RWPE2 (cell line): ENCODE results near the gene IL16.

Source experiments
- ATAC-seq: fragments of 200-7000 bp; cut with Tn5 transposase; 3 replicates; pipeline ENCODE4 v1.9.1; 2021; ENCODE audit warnings: low read depth
- DNase-seq: peaks from one replicate; pipeline ENCODE4 v3.0.0-alpha.2; 2020; ENCODE audit warnings: low spot score
- H3K27ac ChIP-seq: fragments of 450-650 bp; 2 replicates; pipeline ENCODE4 v1.5.1; 2017; ENCODE audit warnings: mild to moderate bottlenecking; ENCODE audit not compliant: poor library complexity, severe bottlenecking
- H3K27me3 ChIP-seq: fragments of 250-450 bp; sonication (Bioruptor Pico); 2 replicates; pipeline ENCODE4 v1.5.1; 2021; ENCODE audit warnings: mild to moderate bottlenecking, moderate library complexity; ENCODE audit not compliant: insufficient read depth, poor library complexity, severe bottlenecking
- H3K36me3 ChIP-seq: fragments of 250-450 bp; sonication (Bioruptor Pico); 2 replicates; pipeline ENCODE4 v1.5.1; 2020; ENCODE audit warnings: low read depth, mild to moderate bottlenecking, moderate library complexity
- H3K4me1 ChIP-seq: fragments of 250-450 bp; sonication (Bioruptor Pico); 2 replicates; pipeline ENCODE4 v1.5.1; 2021; ENCODE audit warnings: mild to moderate bottlenecking, moderate library complexity; ENCODE audit not compliant: insufficient read depth, poor library complexity, severe bottlenecking
- H3K4me3 ChIP-seq: fragments of 250-450 bp; sonication (Bioruptor Pico); 2 replicates; pipeline ENCODE4 v1.5.1; 2021; ENCODE audit warnings: mild to moderate bottlenecking, moderate library complexity; ENCODE audit not compliant: severe bottlenecking
- H3K9me3 ChIP-seq: fragments of 250-450 bp; sonication (Bioruptor Pico); 2 replicates; pipeline ENCODE4 v1.5.1; 2021; ENCODE audit warnings: mild to moderate bottlenecking, moderate library complexity; ENCODE audit not compliant: severe bottlenecking
- CTCF ChIP-seq: fragments of 450-650 bp; IDR thresholded peaks from one replicate; pipeline ENCODE4 v1.5.1; 2017; ENCODE audit warnings: mild to moderate bottlenecking, moderate library complexity; ENCODE audit not compliant: poor library complexity, severe bottlenecking

The IL16 gene

DNA sequence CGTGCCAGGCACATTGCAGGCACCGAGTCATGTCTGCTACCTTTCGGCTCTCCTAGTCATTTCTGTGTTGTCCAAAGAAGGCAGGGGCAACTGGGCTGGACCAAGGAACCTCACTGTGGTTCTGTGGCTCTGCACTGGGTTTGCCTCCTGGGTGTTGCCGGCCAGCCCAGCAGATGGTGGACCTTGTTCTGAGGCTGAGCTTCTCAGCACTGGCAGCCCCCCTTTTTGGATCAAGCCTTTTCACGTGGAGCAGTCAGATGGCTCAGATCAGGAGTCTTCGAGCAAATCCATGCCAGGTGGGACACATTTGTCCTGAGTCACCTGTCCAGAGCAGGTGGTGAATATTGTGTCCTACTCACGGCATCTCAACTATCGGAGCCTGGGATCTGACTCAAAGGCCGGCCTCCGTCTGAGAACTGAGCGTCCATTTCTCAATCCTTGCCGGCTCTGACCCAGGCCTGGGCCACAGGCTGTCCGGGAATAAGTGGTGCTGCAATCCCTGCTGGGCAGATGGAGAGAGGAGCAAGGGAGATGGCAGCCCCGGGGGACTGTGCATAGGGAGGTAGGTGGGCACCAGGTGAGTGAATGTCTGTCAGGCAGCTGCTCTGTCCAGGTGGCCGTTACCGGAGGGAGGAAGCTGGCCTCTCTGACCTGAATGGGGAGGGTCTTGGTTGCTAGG is at the start of gene IL16:
Gene IL16 (plus strand): TSS at position 304 of the 679 bp plus-strand sequence. CDS start 28,521 bp downstream, outside the sequence.
- Histone ChIP-seq H3K4me3 (no peak within 1 kb of the TSS), H3K4me1 (no peaks in the 10 kb centered on the region), H3K27me3 (no peaks in the 10 kb centered on the region), H3K27ac (no peak within 1 kb of the TSS), H3K9me3 (no peaks in the 10 kb centered on the region), H3K36me3 (no peaks in the 10 kb centered on the region)
- no peak for TF ChIP-seq CTCF
- no peak for ATAC-seq
- DNase-seq = no peak

- no peaks in the 10 kb centered on the region for H3K9me3 ChIP-seq
- H3K4me3 ChIP-seq = no peak overlapping the region
- no peak for DNase-seq
- no peak for TF ChIP-seq CTCF
- no peaks in the 10 kb centered on the region for H3K36me3 ChIP-seq
- H3K27me3 ChIP-seq = no peaks in the 10 kb centered on the region
- ATAC-seq = no peak
- H3K27ac ChIP-seq = no peak overlapping the region
- peaks cover 6% of the 10 kb centered on the region for H3K4me1 ChIP-seq
These were observed 45.3 kb upstream of the IL16 start for GRCh38 chr15:81151389-81151788.

DNA sequence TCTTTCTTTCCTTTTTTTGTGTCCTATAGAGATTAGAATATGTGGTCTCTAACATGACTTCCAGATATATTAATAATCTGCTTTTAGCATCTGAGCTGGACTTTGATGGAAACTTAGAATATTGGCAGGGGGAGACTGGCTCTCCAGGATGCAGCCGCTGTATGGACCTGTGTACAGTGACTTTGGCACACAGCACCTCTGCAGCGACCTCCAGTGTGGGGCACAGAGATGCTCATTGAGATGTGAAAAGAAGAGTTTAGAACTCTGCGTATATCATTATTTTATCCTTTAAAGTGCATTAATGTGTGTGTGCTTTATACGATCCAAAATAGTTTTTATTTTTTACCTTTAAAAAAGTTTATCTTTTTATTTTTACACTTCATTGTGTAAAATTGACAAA is 44.3 kb upstream of the IL16 start:
- no peaks in the 10 kb centered on the region for H3K36me3 ChIP-seq
- DNase-seq (no peak), ATAC-seq (no peak)
- no peaks in the 10 kb centered on the region for H3K9me3 ChIP-seq
- peak; percentile 24 for TF ChIP-seq CTCF
- H3K27me3 ChIP-seq = no peaks in the 10 kb centered on the region
- H3K4me1 ChIP-seq = peaks cover 15% of the 10 kb centered on the region
- no peak overlapping the region for H3K27ac ChIP-seq
- no peak overlapping the region for H3K4me3 ChIP-seq

GRCh38 chr15:81152799-81153198 is 43.9 kb upstream of the IL16 start:
- ATAC-seq (peak; percentile 20; the same call in 1 of the 3 replicates), DNase-seq (no peak)
- Histone ChIP-seq H3K27me3 (no peaks in the 10 kb centered on the region), H3K27ac (no peak overlapping the region), H3K4me1 (peaks cover 19% of the 10 kb centered on the region), H3K4me3 (no peak overlapping the region), H3K9me3 (no peaks in the 10 kb centered on the region), H3K36me3 (no peaks in the 10 kb centered on the region)
- no peak for TF ChIP-seq CTCF
